ENCODE results near the gene TTC32.

Gene TTC32

GRCh38 chr2:19875280-19875679 lies 26.5 kb downstream of the TTC32 start:
- Histone ChIP-seq H3K9me3 (ENCODE audit: control insufficient read depth, insufficient read depth, low read length) (no peaks in the 10 kb centered on the region), H3K4me1 (ENCODE audit: control insufficient read depth, insufficient read depth, low read length) (no peaks in the 10 kb centered on the region), H3K27me3 (ENCODE audit: control insufficient read depth, insufficient read depth, low read length) (no peaks in the 10 kb centered on the region), H3K27ac (ENCODE audit: low read length) (no peak overlapping the region), H3K36me3 (ENCODE audit: control insufficient read depth, insufficient read depth, low read length) (no peaks in the 10 kb centered on the region), H3K4me3 (ENCODE audit: low read length) (no peak overlapping the region)
- whole genome bisulfite sequencing (ENCODE audit: insufficient coverage, insufficient read length): no CpG with 5 or more reads among the region's 1 CpG
- no peak for DNase-seq (ENCODE audit: low read depth, low spot score)

- no peak overlapping the region for H3K4me3 ChIP-seq (ENCODE audit: low read length)
- H3K27me3 ChIP-seq (ENCODE audit: control insufficient read depth, insufficient read depth, low read length): no peaks in the 10 kb centered on the region
- H3K36me3 ChIP-seq (ENCODE audit: control insufficient read depth, insufficient read depth, low read length): no peaks in the 10 kb centered on the region
- H3K27ac ChIP-seq (ENCODE audit: low read length): no peak overlapping the region
- H3K9me3 ChIP-seq (ENCODE audit: control insufficient read depth, insufficient read depth, low read length): no peaks in the 10 kb centered on the region
- H3K4me1 ChIP-seq (ENCODE audit: control insufficient read depth, insufficient read depth, low read length): no peaks in the 10 kb centered on the region
- DNase-seq (ENCODE audit: low read depth, low spot score): no peak
- WGBS (ENCODE audit: insufficient coverage, insufficient read length): no CpG with 5 or more reads among the region's 3 CpGs
Measured at GRCh38 chr2:19874726-19875125, 27.1 kb downstream of the TTC32 start.

- no CpG with 5 or more reads among the region's 5 CpGs for WGBS (ENCODE audit: insufficient coverage, insufficient read length)
- H3K4me3 ChIP-seq (ENCODE audit: low read length): no peak overlapping the region
Measured at GRCh38 chr2:19873014-19873413, 28.8 kb downstream of the TTC32 start.

GRCh38 chr2:19872302-19872701 lies 29.5 kb downstream of the TTC32 start:
- peaks cover 1% of the 10 kb centered on the region; the same call in 1 of the 2 replicates for H3K4me1 ChIP-seq (ENCODE audit: control insufficient read depth, insufficient read depth, low read length)
- WGBS (ENCODE audit: insufficient coverage, insufficient read length): no CpG with 5 or more reads among the region's 3 CpGs
- DNase-seq (ENCODE audit: low read depth, low spot score): no peak
- no peak overlapping the region for H3K4me3 ChIP-seq (ENCODE audit: low read length)
- no peaks in the 10 kb centered on the region; the same call in 1 of the 2 replicates for H3K36me3 ChIP-seq (ENCODE audit: control insufficient read depth, insufficient read depth, low read length)
- no peak overlapping the region for H3K27ac ChIP-seq (ENCODE audit: low read length)
- no peaks in the 10 kb centered on the region for H3K9me3 ChIP-seq (ENCODE audit: control insufficient read depth, insufficient read depth, low read length)
- H3K27me3 ChIP-seq (ENCODE audit: control insufficient read depth, insufficient read depth, low read length): peaks cover 4% of the 10 kb centered on the region; the same call in 1 of the 2 replicates

More at GRCh38 chr2:19873014-19873413, 28.8 kb downstream of the TTC32 start:
- H3K27ac ChIP-seq (ENCODE audit: low read length): no peak overlapping the region
- H3K4me1 ChIP-seq (ENCODE audit: control insufficient read depth, insufficient read depth, low read length): peaks cover 1% of the 10 kb centered on the region; the same call in 1 of the 2 replicates
- H3K27me3 ChIP-seq (ENCODE audit: control insufficient read depth, insufficient read depth, low read length): peaks cover 4% of the 10 kb centered on the region; the same call in 1 of the 2 replicates
- DNase-seq (ENCODE audit: low read depth, low spot score): no peak
- no peaks in the 10 kb centered on the region; the same call in 1 of the 2 replicates for H3K36me3 ChIP-seq (ENCODE audit: control insufficient read depth, insufficient read depth, low read length)
- no peaks in the 10 kb centered on the region for H3K9me3 ChIP-seq (ENCODE audit: control insufficient read depth, insufficient read depth, low read length)

GRCh38 chr2:19871836-19872235 lies 29.9 kb downstream of the TTC32 start:
- no CpG with 5 or more reads among the region's 2 CpGs for WGBS (ENCODE audit: insufficient coverage, insufficient read length)

GRCh38 chr2:19870792-19871191 lies 31.0 kb downstream of the TTC32 start:
- H3K4me3 ChIP-seq (ENCODE audit: low read length): no peak overlapping the region
- H3K27ac ChIP-seq (ENCODE audit: low read length): no peak overlapping the region
- no CpG with 5 or more reads among the region's 4 CpGs for WGBS (ENCODE audit: insufficient coverage, insufficient read length)

More at GRCh38 chr2:19871836-19872235, 29.9 kb downstream of the TTC32 start:
- H3K27me3 ChIP-seq (ENCODE audit: control insufficient read depth, insufficient read depth, low read length): peaks cover 4% of the 10 kb centered on the region; the same call in 1 of the 2 replicates
- H3K27ac ChIP-seq (ENCODE audit: low read length): no peak overlapping the region
- no peak for DNase-seq (ENCODE audit: low read depth, low spot score)
- no peaks in the 10 kb centered on the region; the same call in 1 of the 2 replicates for H3K36me3 ChIP-seq (ENCODE audit: control insufficient read depth, insufficient read depth, low read length)
- peaks cover 1% of the 10 kb centered on the region; the same call in 1 of the 2 replicates for H3K4me1 ChIP-seq (ENCODE audit: control insufficient read depth, insufficient read depth, low read length)
- H3K9me3 ChIP-seq (ENCODE audit: control insufficient read depth, insufficient read depth, low read length): no peaks in the 10 kb centered on the region
- H3K4me3 ChIP-seq (ENCODE audit: low read length): no peak overlapping the region; the same call in 1 of the 2 replicates

GRCh38 chr2:19868701-19869580 lies 32.8 kb downstream of the TTC32 start:
- DNase-seq (ENCODE audit: low read depth, low spot score): peak; percentile 22
- Histone ChIP-seq H3K4me1 (ENCODE audit: control insufficient read depth, insufficient read depth, low read length) (peaks cover 1% of the 10 kb centered on the region; the same call in 1 of the 2 replicates), H3K36me3 (ENCODE audit: control insufficient read depth, insufficient read depth, low read length) (no peaks in the 10 kb centered on the region; the same call in 1 of the 2 replicates), H3K4me3 (ENCODE audit: low read length) (peak overlapping the region; percentile 46; the same call in 1 of the 2 replicates), H3K27ac (ENCODE audit: low read length) (no peak overlapping the region), H3K9me3 (ENCODE audit: control insufficient read depth, insufficient read depth, low read length) (no peaks in the 10 kb centered on the region), H3K27me3 (ENCODE audit: control insufficient read depth, insufficient read depth, low read length) (peaks cover 4% of the 10 kb centered on the region; the same call in 1 of the 2 replicates)
- WGBS (ENCODE audit: insufficient coverage, insufficient read length): no CpG with 5 or more reads among the region's 52 CpGs

More at GRCh38 chr2:19870792-19871191, 31.0 kb downstream of the TTC32 start:
- H3K36me3 ChIP-seq (ENCODE audit: control insufficient read depth, insufficient read depth, low read length): no peaks in the 10 kb centered on the region; the same call in 1 of the 2 replicates
- H3K4me1 ChIP-seq (ENCODE audit: control insufficient read depth, insufficient read depth, low read length): peaks cover 1% of the 10 kb centered on the region; the same call in 1 of the 2 replicates
- H3K27me3 ChIP-seq (ENCODE audit: control insufficient read depth, insufficient read depth, low read length): peaks cover 4% of the 10 kb centered on the region; the same call in 1 of the 2 replicates
- no peak for DNase-seq (ENCODE audit: low read depth, low spot score)
- no peaks in the 10 kb centered on the region for H3K9me3 ChIP-seq (ENCODE audit: control insufficient read depth, insufficient read depth, low read length)

- H3K36me3 ChIP-seq (ENCODE audit: control insufficient read depth, insufficient read depth, low read length): no peaks in the 10 kb centered on the region; the same call in 1 of the 2 replicates
Measured at GRCh38 chr2:19868224-19868623, 33.6 kb downstream of the TTC32 start.

GRCh38 chr2:19866771-19867170 lies 35.0 kb downstream of the TTC32 start:
- Histone ChIP-seq H3K9me3 (ENCODE audit: control insufficient read depth, insufficient read depth, low read length) (no peaks in the 10 kb centered on the region), H3K27me3 (ENCODE audit: control insufficient read depth, insufficient read depth, low read length) (peaks cover 4% of the 10 kb centered on the region; the same call in 1 of the 2 replicates), H3K4me3 (ENCODE audit: low read length) (no peak overlapping the region), H3K27ac (ENCODE audit: low read length) (no peak overlapping the region), H3K36me3 (ENCODE audit: control insufficient read depth, insufficient read depth, low read length) (no peaks in the 10 kb centered on the region; the same call in 1 of the 2 replicates), H3K4me1 (ENCODE audit: control insufficient read depth, insufficient read depth, low read length) (peaks cover 1% of the 10 kb centered on the region; the same call in 1 of the 2 replicates)
- DNase-seq (ENCODE audit: low read depth, low spot score): no peak
- WGBS (ENCODE audit: insufficient coverage, insufficient read length): no CpG with 5 or more reads among the region's 2 CpGs

More at GRCh38 chr2:19868224-19868623, 33.6 kb downstream of the TTC32 start:
- DNase-seq (ENCODE audit: low read depth, low spot score): no peak
- H3K4me1 ChIP-seq (ENCODE audit: control insufficient read depth, insufficient read depth, low read length): peaks cover 1% of the 10 kb centered on the region; the same call in 1 of the 2 replicates
- H3K27me3 ChIP-seq (ENCODE audit: control insufficient read depth, insufficient read depth, low read length): peaks cover 4% of the 10 kb centered on the region; the same call in 1 of the 2 replicates
- no peak overlapping the region for H3K27ac ChIP-seq (ENCODE audit: low read length)
- WGBS (ENCODE audit: insufficient coverage, insufficient read length): no CpG with 5 or more reads among the region's 7 CpGs
- peak overlapping the region; percentile 46; the same call in 1 of the 2 replicates for H3K4me3 ChIP-seq (ENCODE audit: low read length)
- no peaks in the 10 kb centered on the region for H3K9me3 ChIP-seq (ENCODE audit: control insufficient read depth, insufficient read depth, low read length)

- DNase-seq (ENCODE audit: low read depth, low spot score): no peak
- peaks cover 4% of the 10 kb centered on the region; the same call in 1 of the 2 replicates for H3K27me3 ChIP-seq (ENCODE audit: control insufficient read depth, insufficient read depth, low read length)
- H3K4me3 ChIP-seq (ENCODE audit: low read length): no peak overlapping the region
- no CpG with 5 or more reads among the region's 2 CpGs for WGBS (ENCODE audit: insufficient coverage, insufficient read length)
- H3K36me3 ChIP-seq (ENCODE audit: control insufficient read depth, insufficient read depth, low read length): no peaks in the 10 kb centered on the region; the same call in 1 of the 2 replicates
- no peaks in the 10 kb centered on the region for H3K9me3 ChIP-seq (ENCODE audit: control insufficient read depth, insufficient read depth, low read length)
- no peak overlapping the region for H3K27ac ChIP-seq (ENCODE audit: low read length)
- H3K4me1 ChIP-seq (ENCODE audit: control insufficient read depth, insufficient read depth, low read length): peaks cover 1% of the 10 kb centered on the region; the same call in 1 of the 2 replicates
Measured at GRCh38 chr2:19865151-19865550, 36.6 kb downstream of the TTC32 start.
